BE2C (cell line): ENCODE measurements around the gene FXYD4. TPM values are rescaled to one million over a fixed set of nuclear protein-coding genes. Genes with fewer than 3 reads are reported as not detected.

Source experiments
- DNase-seq: peaks from one replicate; pipeline ENCODE4 v3.0.0-alpha.2; 2020
- H3K27me3 ChIP-seq: fragments of 250-450 bp; sonication (Bioruptor Pico); 2 replicates; pipeline ENCODE4 v1.5.1; 2020; ENCODE audit warnings: mild to moderate bottlenecking
- H3K36me3 ChIP-seq: fragments of 250-450 bp; sonication (Bioruptor Pico); 2 replicates; pipeline ENCODE4 v1.5.1; 2020; ENCODE audit warnings: mild to moderate bottlenecking
- H3K4me1 ChIP-seq: fragments of 250-450 bp; sonication (Bioruptor Pico); 2 replicates; pipeline ENCODE4 v1.5.1; 2020
- H3K4me3 ChIP-seq: 2 replicates; pipeline ENCODE4 v1.5.1; 2011; ENCODE audit warnings: low read depth, low read length
- H3K9me3 ChIP-seq: fragments of 250-450 bp; sonication (Bioruptor Pico); 2 replicates; pipeline ENCODE4 v1.5.1; 2020
- CTCF ChIP-seq: IDR thresholded peaks from 2 replicates; pipeline ENCODE4 v1.5.1; 2012; ENCODE audit warnings: mild to moderate bottlenecking, low read depth, low read length
- polyA plus RNA-seq: library from polyadenylated mRNA; unstranded; fragments of >200 nt; gene quantifications from one replicate; pipeline ENCODE4 v1.2.1, GENCODE V29; 2012; ENCODE audit warnings: low read depth, missing spikeins; ENCODE audit not compliant: insufficient read length, insufficient read depth

FXYD4 gene
- not detected for polyA plus RNA-seq

GRCh38 chr10:43371418-43371817, at the start of gene FXYD4:
Gene FXYD4, plus strand, starts transcription at chr10:43371636. Its CDS starts 2,111 bp downstream, at chr10:43373747.
- Histone ChIP-seq H3K27me3 (no peaks in the 10 kb centered on the region), H3K9me3 (no peaks in the 10 kb centered on the region), H3K36me3 (no peaks in the 10 kb centered on the region), H3K4me3 (no peak within 1 kb of the TSS), H3K4me1 (no peaks in the 10 kb centered on the region)
- DNase-seq, result no peak
- TF ChIP-seq CTCF, result no peak

GRCh38 chr10:43322331-43322730, 49.1 kb upstream of the FXYD4 start:
- Histone ChIP-seq H3K9me3 (no peaks in the 10 kb centered on the region), H3K4me1 (no peaks in the 10 kb centered on the region), H3K4me3 (peak overlapping the region; percentile 25), H3K27me3 (no peaks in the 10 kb centered on the region), H3K36me3 (no peaks in the 10 kb centered on the region)
- TF ChIP-seq CTCF, result no peak
- no peak for DNase-seq

DNA sequence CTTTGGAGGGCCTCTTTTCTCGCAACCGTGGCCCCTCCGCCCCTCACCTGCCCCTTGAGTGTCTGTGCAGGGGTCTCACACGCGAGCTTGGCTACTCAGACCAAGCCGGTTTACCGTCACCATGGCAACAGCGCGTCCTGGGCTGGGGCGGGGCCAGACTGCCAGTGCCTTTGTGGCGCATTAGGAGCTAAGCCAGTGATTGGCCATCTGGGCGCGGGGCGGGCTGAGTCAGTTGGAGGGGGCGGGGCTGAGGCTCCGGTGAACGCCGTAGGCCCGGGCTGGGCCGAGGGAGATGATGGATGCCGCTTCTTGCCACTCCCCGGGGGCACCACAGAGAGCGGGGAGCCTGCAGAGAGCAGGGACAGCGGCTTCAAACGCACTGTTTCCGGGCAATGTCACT, 48.7 kb upstream of the FXYD4 start:
- DNase-seq, result peak; percentile 96
- peak overlapping the region; percentile 42 for H3K4me3 ChIP-seq
- no peak for TF ChIP-seq CTCF
- H3K36me3 ChIP-seq, result no peaks in the 10 kb centered on the region
- no peaks in the 10 kb centered on the region for H3K9me3 ChIP-seq
- H3K4me1 ChIP-seq, result no peaks in the 10 kb centered on the region
- H3K27me3 ChIP-seq, result no peaks in the 10 kb centered on the region

DNA sequence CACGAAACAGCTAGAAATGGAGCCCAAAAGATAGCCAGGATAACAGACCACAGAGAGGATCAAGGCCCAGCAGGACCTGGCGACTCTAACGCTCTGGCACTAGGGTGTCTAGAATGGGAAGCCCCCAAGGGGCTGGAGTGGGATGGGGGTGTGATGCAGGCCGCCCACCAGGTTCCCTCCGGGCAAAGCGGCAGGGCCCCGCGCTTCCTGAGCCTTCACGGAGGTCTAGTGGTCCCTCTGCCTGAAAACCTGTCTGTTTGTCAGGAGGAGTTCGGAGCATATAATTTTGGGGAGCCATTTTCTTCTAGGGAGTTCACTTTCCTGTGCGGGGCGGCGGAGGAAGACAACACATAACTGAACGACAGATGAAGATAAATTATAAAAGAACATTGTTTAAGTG, 48.2 kb upstream of the FXYD4 start:
- H3K4me1 ChIP-seq, result no peaks in the 10 kb centered on the region
- DNase-seq, result no peak
- H3K36me3 ChIP-seq, result no peaks in the 10 kb centered on the region
- H3K9me3 ChIP-seq, result no peaks in the 10 kb centered on the region
- no peak for TF ChIP-seq CTCF
- no peaks in the 10 kb centered on the region for H3K27me3 ChIP-seq
- H3K4me3 ChIP-seq, result peak overlapping the region; percentile 42

DNA sequence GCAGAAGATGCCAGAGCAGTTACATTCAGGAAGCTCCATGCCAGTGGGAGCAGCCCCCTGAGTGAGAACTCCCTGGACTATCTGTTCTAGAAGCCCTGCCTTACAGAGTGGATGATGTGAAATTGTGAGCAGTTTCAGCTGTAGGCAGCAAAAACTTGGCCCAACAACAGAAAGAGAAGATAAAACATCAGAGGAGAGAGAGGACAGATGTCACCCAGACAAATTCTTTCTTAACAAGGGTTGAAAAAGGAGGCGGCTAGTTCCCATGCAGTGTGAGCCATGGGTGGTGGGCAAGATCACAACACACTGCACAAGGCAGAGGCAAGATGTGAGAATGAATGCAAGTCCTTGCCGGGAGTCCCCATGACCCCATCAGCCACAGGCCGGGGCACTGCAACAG, 46.6 kb upstream of the FXYD4 start:
- no peak for TF ChIP-seq CTCF
- H3K4me3 ChIP-seq, result no peak overlapping the region

DNA sequence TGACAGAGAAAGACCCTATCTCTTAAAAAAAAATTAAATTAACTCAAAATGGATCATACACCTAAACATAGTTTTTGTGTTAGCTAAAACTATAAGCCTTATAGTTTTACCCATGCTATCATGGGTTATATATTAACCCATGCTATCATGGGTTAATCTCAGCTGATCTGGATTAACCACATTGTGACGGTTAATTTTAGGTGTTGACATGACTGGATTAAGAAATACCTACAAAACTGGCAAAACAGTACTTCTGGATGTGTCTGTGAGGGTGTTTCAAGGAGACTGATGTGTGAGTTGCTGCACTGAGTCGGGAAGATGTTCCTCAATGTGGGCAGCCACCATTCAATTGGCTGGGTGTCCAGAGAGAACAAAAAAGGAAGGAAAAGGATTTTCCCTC, 44.3 kb upstream of the FXYD4 start:
- H3K36me3 ChIP-seq, result no peaks in the 10 kb centered on the region
- no peak for TF ChIP-seq CTCF
- H3K4me3 ChIP-seq, result no peak overlapping the region
- DNase-seq, result no peak
- no peaks in the 10 kb centered on the region for H3K27me3 ChIP-seq
- H3K9me3 ChIP-seq, result no peaks in the 10 kb centered on the region
- no peaks in the 10 kb centered on the region for H3K4me1 ChIP-seq

More for the DNA sequence above, 46.6 kb upstream of the FXYD4 start:
- H3K9me3 ChIP-seq, result no peaks in the 10 kb centered on the region
- DNase-seq, result no peak
- no peaks in the 10 kb centered on the region for H3K27me3 ChIP-seq
- H3K4me1 ChIP-seq, result no peaks in the 10 kb centered on the region
- no peaks in the 10 kb centered on the region for H3K36me3 ChIP-seq
